Left forelimb (tissue), 1 donor: Measurements from ENCODE around the gene PAM16.

Experiments
- DNase-seq: peaks from one replicate; pipeline ENCODE4 v3.0.0-alpha.2; 2018; ENCODE audit warnings: low spot score

PAM16 gene

DNA sequence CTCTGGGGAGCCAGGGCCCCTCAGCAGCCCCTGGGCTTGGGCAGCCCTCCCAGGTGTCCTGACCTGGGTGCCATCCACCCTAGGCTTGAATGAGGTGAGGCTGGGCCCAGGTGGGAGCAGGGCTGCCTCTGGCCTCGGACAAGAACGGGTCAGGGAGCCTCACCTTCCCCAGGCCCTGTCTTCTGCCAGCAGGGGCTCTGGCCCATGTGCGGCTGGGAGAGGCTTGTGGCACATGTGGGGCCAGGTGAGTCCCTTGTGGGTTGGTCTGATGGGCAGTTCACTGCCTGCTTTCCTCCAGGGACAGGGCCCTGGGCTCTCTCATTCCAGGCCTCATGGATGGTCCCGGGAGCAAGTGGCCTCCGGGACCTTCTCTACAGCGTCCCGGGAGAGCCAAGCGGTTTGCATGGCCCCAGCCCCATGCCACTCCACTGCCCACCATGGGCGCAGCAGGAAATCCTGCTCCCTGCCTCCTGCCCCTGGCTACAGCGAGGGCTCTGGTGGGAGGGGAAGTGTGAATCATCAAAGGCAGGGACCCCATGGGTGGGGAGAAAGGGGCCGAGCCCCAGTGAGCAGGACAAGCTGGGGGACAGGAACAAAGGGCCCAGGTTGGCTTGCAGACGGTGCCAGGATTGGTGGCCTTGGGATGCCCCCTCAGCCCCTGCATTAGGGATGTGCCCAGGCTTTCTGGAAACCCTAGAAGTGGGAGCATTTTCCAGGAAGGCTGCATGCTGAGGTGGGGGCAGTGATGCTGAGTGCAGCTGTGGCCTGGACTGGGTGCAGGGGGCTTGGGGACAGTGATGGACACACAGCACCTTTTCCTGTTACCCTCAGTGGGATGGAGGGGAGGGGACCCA, 32.7 kb upstream of the PAM16 start:
- no peak for DNase-seq

DNA sequence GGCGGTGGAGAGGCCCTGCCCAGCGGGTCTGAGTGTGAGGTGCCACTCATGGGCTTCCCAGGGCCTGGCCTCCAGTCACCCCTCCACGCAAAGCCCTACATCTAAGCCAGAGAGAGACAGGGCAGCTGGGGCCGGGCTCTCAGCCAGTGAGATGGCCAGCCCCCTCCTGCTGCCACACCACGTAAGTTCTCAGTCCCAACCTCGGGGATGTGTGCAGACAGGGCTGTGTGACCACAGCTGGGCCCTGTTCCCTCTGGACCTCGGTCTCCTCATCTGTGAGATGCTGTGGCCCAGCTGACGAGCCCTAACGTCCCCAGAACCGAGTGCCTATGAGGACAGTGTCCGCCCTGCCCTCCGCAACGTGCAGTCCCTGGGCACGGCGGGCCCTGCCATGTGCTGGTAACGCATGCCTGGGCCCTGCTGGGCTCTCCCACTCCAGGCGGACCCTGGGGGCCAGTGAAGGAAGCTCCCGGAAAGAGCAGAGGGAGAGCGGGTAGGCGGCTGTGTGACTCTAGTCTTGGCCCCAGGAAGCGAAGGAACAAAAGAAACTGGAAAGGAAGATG, 31.8 kb upstream of the PAM16 start:
- DNase-seq = no peak

DNA sequence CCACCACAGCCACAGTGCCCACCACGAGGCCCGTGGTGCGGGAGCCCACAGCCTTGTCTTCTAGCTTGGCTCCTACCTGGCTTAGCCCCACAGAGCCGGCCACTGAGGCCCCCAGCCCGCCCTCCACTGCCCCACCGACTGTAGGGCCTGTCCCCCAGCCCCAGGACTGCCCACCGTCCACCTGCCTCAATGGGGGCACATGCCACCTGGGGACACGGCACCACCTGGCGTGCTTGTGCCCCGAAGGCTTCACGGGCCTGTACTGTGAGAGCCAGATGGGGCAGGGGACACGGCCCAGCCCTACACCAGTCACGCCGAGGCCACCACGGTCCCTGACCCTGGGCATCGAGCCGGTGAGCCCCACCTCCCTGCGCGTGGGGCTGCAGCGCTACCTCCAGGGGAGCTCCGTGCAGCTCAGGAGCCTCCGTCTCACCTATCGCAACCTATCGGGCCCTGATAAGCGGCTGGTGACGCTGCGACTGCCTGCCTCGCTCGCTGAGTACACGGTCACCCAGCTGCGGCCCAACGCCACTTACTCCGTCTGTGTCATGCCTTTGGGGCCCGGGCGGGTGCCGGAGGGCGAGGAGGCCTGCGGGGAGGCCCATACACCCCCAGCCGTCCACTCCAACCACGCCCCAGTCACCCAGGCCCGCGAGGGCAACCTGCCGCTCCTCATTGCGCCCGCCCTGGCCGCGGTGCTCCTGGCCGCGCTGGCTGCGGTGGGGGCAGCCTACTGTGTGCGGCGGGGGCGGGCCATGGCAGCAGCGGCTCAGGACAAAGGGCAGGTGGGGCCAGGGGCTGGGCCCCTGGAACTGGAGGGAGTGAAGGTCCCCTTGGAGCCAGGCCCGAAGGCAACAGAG, 31.0 kb upstream of the PAM16 start:
- DNase-seq = no peak

DNA sequence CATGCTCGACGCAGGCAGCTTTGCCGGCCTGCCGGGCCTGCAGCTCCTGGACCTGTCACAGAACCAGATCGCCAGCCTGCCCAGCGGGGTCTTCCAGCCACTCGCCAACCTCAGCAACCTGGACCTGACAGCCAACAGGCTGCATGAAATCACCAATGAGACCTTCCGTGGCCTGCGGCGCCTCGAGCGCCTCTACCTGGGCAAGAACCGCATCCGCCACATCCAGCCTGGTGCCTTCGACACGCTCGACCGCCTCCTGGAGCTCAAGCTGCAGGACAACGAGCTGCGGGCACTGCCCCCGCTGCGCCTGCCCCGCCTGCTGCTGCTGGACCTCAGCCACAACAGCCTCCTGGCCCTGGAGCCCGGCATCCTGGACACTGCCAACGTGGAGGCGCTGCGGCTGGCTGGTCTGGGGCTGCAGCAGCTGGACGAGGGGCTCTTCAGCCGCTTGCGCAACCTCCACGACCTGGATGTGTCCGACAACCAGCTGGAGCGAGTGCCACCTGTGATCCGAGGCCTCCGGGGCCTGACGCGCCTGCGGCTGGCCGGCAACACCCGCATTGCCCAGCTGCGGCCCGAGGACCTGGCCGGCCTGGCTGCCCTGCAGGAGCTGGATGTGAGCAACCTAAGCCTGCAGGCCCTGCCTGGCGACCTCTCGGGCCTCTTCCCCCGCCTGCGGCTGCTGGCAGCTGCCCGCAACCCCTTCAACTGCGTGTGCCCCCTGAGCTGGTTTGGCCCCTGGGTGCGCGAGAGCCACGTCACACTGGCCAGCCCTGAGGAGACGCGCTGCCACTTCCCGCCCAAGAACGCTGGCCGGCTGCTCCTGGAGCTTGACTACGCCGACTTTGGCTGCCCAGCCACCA, 30.2 kb upstream of the PAM16 start:
- no peak for DNase-seq

DNA sequence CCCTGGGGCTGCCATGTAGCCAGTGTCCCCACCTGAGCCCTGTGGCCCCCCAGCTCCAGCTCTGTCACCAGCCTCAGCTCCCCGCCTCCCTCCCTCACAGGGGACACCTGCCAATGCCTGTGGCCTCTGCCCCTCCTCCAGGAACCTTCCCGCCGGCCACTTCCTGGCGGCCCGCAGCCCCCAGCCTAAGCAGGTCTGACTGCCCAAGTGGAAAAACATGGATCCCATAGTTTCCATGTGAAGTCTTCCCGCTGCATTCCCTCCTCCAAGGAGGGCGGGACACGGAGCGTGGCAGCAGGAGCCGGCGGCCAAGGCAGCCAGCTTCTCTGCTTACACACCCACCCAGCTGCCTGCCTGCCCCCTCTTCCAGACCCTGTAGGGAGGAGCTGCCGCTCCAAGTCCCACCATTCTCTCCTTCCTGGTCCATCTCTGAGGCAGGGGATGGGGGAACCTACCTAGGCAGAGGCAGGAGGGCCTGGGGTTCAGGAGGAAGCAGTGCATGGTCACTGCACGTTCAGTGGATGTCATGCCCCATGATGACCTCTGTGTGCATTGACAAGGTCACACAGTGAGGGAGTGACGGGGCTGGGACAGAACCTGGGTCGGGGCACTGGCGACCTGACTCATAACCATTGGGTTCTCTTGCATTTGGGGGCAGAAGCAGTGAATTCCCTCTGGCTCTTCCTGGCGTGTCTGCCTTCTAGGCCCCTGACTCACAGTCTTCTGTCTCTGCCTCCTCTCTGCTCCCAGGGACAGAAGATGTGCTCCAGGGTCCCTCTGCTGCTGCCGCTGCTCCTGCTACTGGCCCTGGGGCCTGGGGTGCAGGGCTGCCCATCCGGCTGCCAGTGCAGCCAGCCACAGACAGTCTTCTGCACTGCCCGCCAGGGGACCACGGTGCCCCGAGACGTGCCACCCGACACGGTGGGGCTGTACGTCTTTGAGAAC, 29.3 kb upstream of the PAM16 start:
- no peak for DNase-seq

DNA sequence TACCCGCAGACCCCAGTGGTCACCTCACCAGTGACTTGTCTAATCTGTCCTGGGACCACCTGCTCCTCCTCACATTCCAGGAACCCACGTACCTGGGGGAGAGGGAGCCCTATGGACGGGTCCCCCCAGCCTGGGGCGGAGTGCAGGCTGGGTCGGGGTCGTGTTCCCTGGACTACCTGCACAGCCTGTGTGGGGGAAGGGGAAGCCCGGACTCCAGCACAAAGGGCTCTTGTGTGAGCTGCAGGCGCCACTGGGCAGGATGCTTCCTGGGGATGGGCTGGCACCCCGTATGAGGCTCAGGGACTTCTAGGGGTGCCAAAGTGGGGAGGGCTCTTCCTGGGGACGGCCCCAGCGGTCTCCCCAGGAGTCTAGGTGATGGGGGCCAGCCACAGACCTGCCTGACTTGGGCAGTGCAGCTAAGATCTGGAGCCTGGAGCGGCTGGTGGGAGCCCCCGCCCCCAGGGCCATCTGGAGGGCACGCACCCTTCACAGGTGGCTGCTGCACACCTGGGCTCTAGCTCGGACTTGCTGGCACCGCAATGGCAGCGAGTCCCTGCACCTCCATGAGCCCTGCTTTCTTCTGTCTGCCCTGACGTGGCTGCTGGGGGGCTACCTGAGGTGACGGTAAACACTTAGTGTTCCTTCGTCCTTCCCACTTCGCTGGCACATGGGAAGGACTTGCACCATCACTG, 28.0 kb upstream of the PAM16 start:
- no peak for DNase-seq

DNA sequence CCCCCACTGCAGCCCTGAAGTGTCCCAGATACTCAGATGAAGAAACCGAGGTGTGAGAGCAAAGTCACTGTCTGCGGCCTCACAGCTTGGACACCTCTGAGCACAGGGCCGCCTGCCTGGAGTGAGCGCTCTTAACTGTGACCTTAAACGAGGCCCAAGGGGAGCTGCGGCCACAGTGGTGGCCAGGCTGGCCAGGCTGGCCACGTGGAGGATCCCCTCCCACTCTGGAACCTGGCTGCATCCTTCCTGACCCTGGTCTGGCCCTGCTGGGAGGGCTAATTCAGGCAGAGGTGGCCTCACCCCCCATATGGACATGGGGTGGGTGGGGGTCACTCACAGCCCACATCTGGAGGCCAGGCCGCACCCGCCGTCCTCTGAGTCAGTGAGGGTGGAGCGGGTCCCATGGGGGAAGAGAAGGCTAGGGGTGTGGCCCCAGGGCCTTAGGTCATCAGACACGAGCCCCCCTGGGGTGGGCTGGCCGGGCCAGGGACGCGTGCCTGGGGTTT, 27.1 kb upstream of the PAM16 start:
- DNase-seq = no peak

DNA sequence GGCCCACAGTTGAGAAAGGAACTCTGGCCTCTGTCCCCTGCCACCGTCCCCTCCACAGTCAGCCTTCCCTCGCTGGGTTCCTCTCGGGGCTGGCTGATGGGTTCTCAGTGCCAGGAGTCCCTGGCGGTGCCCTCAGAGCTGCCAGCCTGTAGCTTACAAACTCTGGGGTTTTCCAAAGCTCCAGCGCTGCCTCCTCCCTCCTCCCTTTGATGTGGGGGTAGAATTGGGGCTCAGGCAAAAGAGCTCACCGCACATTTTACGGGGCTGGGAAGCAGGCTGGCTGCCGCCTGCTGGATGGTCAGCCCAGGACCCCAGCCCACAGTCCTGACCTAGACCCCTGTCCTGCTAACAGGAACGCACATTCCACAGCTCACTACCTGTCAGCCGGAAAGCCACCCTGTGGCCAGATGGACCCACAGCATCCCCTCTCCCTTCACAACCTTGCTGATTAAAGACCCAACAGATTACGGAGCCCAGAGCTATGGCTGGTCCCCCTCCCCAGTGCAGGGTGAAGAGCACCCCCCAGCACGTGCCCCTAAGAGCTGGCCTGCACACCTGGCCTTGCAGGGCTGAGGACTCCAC, 26.5 kb upstream of the PAM16 start:
- no peak for DNase-seq

DNA sequence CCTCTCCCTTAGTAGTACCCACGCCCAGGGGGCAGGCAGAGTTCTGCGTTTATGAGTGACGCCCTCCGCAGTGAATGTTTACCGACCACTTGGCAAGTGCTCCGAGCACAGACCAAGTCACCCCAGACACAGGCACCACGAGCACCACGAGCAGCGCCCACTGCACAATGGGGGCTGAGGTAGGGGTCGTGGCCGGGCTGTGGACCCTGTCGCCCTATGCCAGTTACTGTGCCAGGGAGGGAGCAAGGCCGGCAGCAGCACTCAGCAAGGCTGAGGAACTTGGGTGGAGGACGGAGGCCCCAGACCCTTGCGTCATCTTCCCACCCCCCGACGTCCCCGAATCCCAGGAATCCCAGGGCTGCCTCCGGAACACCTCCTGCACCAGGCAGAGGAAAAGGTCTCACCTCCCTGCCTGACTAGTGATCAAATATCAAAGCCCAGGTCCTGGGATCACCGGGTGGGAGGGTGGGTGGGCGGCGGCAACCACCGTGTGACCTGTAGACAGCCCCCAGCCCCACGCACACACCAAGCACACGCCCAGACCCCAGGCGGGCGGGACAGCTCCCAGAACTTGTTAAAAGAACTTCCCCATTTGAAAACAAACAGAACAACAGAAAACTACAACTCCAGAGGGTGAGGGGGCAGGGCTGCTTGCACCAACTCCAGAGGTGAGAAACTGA, 25.9 kb upstream of the PAM16 start:
- DNase-seq = no peak

DNA sequence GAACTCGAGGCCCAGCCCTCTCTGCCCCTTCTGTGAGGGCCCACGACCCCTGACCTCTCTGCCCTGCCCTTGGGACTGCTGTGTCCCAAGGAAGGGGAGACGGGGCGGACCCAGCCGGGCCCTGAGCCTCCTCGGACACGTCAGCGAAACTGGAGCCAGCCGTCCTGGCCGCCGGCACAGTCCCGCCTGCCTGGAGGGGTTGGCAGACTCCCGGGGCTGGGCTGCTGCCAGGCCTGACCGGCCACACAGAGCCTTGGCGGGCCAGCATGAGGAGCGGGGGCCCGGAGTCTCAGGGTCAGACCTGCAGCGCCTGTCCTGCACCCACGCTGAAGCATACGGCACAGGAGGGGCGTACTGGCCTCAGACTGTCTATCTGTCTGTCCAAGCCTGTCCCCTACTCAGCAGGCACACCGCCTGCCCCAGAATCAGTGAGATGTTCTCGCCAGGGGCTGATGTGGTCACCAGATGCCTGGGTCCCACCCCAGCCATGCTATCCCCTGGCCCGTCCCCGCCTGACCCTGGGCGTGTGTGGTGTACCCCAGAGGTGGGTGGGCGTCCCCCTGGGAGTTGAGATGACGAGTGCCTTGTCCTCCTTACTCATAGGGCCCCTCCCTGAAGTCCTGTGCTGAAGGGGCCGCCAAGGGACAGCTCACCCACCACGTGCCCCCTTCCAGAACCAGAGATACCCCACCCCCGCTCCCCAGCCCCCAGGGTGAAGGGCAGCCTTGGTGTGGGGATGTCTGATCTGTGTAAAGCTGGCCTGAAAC, 25.2 kb upstream of the PAM16 start:
- DNase-seq = peak; percentile 90

DNA sequence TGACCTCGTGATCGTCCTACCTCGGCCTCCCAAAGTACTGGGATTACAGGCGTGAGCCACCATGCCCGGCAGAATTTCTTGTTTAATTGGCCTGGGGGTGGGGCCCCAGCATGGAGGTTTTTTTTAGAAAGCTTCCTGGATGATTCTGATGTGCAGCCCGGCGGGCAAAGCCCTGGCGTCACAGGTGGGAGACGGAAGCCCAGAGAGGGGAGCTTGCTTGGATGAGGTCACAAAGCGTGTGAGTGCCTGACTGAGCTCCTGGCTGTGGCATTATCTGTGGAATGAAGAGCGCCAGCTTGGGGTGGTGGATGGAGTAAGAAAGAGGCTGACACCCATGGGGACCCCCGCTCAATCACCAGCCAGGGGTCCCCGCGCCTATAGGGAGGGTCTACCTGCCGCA, 24.6 kb upstream of the PAM16 start:
- no peak for DNase-seq

DNA sequence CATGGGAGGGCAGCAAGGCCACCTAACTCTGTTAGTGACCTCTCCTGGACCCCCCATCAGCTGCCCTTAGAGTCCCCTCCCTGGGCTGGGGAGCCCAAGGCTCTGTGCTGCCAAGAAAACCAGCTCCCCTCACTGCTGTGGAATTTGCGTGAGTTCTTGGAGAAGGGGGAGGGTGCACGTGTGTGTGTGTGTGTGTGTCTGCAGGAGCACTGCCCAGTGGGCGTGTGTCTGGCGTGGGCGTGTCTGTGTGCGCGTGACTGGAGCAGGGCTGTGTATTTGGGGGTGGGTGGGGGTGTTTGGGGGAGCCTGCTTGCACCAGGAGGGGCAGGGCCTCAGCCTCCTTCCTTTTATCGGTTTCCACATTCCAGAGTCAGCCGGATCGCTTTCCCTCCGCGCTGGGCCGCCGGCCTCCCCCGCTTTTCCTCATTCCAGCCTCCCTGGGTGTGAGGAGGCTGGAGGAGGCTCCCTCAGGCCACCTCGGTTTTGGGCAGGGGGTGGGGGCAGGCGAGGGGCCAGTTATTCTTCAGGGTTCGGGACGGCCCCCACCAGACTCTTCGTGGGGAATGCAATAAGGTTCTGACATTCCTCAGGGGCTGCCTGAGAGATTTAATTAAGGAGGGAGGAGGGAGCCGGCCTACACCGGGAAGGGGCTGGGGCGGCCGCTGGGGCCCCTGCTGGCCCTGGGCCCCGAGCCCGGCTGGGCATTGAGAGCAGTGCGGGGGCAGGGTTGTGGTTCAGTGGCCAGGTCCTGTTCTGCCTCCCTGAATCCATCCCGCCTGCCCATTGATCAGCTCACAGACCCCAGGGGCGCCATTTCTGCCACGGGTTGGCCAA, 23.0 kb upstream of the PAM16 start:
- peak; percentile 88 for DNase-seq

DNA sequence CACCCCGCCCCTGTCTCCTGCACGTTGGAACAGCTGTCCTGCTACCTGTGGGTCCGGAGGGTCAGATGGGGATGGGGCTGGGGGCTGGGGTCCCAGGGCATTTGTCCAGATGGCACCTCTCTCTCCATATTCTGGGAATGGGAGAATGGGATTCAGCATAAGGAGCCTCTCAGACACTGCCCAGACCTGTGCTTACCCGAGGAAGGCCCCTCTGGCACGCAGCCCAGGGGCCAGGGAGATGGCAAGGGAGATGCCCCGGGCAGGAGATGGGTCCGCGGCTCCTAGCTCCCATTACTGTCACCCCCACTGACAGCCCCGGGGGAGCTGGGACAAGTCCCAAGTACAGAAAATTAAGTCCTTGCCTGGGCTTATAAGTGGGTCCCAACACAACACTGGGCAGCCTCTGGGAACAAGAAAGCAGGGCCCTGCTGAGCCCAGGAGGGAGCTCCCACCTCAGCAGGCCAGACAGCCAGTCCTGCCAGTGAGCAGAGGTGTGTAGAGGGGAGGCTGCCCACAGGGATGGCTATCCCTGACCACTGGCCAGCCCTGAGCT, 22.3 kb upstream of the PAM16 start:
- DNase-seq = no peak

DNA sequence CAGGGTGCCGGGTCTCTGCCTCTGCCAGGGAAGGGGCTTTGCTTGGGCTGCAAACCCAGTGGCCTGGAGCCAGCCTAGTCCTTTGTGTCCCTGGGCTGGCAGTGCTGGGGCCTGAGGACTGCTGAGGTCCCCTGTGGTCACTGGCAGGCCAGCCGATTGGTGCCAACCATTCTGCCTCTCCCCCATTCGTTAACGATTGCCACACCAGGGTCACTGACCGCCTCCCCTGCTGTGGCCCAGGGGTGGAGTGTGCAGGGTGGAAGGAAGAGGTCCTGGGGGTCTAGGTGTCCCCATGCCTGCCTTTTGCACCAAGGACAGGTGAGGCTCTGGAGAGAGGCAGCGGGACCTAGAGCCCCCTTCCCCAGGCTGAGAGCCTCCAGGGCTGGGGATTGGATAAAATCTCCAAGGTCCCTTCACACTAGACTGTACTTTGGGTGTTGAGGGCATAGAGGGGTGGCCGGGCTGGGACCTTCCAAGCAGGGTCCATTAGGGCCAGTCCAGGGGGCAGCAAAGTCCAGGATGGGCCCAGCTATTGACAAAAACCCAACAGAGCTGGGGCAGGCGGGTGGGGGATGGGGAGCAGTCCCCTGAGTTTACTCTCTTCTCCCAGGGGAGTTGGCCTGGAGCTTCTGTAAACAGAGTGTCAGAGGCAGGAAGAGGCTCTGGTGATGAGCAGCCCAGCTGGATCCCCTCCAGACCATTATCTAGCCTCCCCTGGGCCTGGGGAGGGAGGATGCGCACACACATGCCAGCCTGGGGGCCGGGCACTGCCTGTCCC, 21.6 kb upstream of the PAM16 start:
- DNase-seq = no peak

DNA sequence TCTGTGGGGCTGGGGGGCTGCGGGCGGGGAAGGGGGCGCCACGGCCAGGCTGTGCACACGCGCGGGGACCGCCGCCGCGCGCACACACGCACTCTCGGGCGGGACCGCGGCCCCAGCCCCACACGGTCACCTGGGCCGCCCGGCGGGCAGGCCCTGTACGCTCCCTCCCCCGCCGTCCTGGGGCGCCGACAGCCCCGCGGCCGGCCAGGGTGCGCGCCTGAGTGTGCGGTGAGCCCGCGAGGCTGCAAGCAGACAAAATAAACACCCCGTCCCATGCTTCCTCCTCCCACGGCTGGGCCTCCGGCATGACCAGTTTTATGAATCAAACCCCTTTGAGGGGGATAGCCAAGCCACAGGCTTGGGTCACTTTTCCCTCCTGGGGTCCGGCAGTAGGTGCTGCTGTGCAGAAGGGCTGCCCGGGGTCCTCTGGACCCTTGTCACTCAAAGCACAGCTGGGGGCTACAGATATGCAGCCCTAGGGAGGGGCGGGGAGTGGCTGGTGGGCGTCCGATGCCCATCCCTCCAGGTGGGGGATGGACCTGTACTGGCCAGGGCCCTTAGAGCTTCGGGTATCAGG, 21.0 kb upstream of the PAM16 start:
- DNase-seq = no peak
